Stimulated activated CD4-positive, alpha-beta T cell treated with anti-CD3 and anti-CD28 coated beads, Interleukin-1b, Interleukin-23, amount 100 ng/mL, for 4 hours (primary cell): ENCODE measurements around the gene DOCK3.

Experiments used
- DNase-seq, 2 donors: peaks; one replicate each; pipeline ENCODE4 v3.0.0-alpha.2; 2020; ENCODE audit warnings: low read depth in 2 of 2

Gene DOCK3

GRCh38 chr3:51401735-51402134, 727.0 kb downstream of the DOCK3 start:
- no peak for DNase-seq

- DNase-seq = no peak
Observed at GRCh38 chr3:51403675-51404074, 728.9 kb downstream of the DOCK3 start.

GRCh38 chr3:51408021-51408420, 733.3 kb downstream of the DOCK3 start:
- no peak for DNase-seq

- no peak for DNase-seq
Observed at GRCh38 chr3:51408813-51409212, 734.1 kb downstream of the DOCK3 start.

- no peak for DNase-seq
Observed at GRCh38 chr3:51422211-51422610, 747.5 kb downstream of the DOCK3 start.

GRCh38 chr3:51426921-51427320, 752.2 kb downstream of the DOCK3 start:
- DNase-seq = no peak

- DNase-seq = no peak
Observed at GRCh38 chr3:51429138-51429537, 754.4 kb downstream of the DOCK3 start.
